ENCODE data around the gene GM2A.
"Not testable (repeated sequence)": the region's sequence is repeated elsewhere in the genome, so short reads cannot be mapped to it uniquely, and the experiment has no call there.

GM2A gene

GRCh38 chr5:151253605-151253950 lies 593 bp downstream of the GM2A start:
- no peak for DNase-seq (ENCODE audit: low read depth)

GRCh38 chr5:151254556-151254955 lies 1.6 kb downstream of the GM2A start:
- no peak for DNase-seq (ENCODE audit: low read depth)

GRCh38 chr5:151254990-151255389 lies 2.0 kb downstream of the GM2A start:
- not testable (repeated sequence) for DNase-seq (ENCODE audit: low read depth)

- DNase-seq (ENCODE audit: low read depth) = no peak
Observed at GRCh38 chr5:151255621-151256286, 2.8 kb downstream of the GM2A start.

- no peak for DNase-seq (ENCODE audit: low read depth)
Observed at GRCh38 chr5:151257731-151258181, 4.8 kb downstream of the GM2A start.

GRCh38 chr5:151258201-151258611 lies 5.2 kb downstream of the GM2A start:
- DNase-seq (ENCODE audit: low read depth) = no peak

- no peak for DNase-seq (ENCODE audit: low read depth)
Observed at GRCh38 chr5:151258816-151259215, 5.8 kb downstream of the GM2A start.

GRCh38 chr5:151259931-151260330 lies 6.9 kb downstream of the GM2A start:
- DNase-seq (ENCODE audit: low read depth) = no peak

- no peak for DNase-seq (ENCODE audit: low read depth)
Observed at GRCh38 chr5:151262532-151262931, 9.5 kb downstream of the GM2A start.

GRCh38 chr5:151264113-151264512 lies 11.1 kb downstream of the GM2A start:
- no peak for DNase-seq (ENCODE audit: low read depth)

- no peak for DNase-seq (ENCODE audit: low read depth)
Observed at GRCh38 chr5:151267491-151268260, 14.7 kb downstream of the GM2A start.

- DNase-seq (ENCODE audit: low read depth) = no peak
Observed at GRCh38 chr5:151270599-151270998, 17.6 kb downstream of the GM2A start.

GRCh38 chr5:151271336-151271735 lies 18.4 kb downstream of the GM2A start:
- no peak for DNase-seq (ENCODE audit: low read depth)

GRCh38 chr5:151274666-151275065 lies 21.7 kb downstream of the GM2A start:
- no peak for DNase-seq (ENCODE audit: low read depth)

- DNase-seq (ENCODE audit: low read depth) = no peak
Observed at GRCh38 chr5:151275803-151276202, 22.8 kb downstream of the GM2A start.

- DNase-seq (ENCODE audit: low read depth) = no peak
Observed at GRCh38 chr5:151278845-151279244, 25.9 kb downstream of the GM2A start.

GRCh38 chr5:151280443-151280842 lies 27.5 kb downstream of the GM2A start:
- DNase-seq (ENCODE audit: low read depth) = no peak

GRCh38 chr5:151281001-151281639 lies 28.1 kb downstream of the GM2A start:
- DNase-seq (ENCODE audit: low read depth) = no peak

- DNase-seq (ENCODE audit: low read depth) = no peak
Observed at GRCh38 chr5:151283120-151283825, 30.3 kb downstream of the GM2A start.

- DNase-seq (ENCODE audit: low read depth) = no peak
Observed at GRCh38 chr5:151284392-151284967, 31.5 kb downstream of the GM2A start.

GRCh38 chr5:151285683-151286082 lies 32.7 kb downstream of the GM2A start:
- no peak for DNase-seq (ENCODE audit: low read depth)

- no peak for DNase-seq (ENCODE audit: low read depth)
Observed at GRCh38 chr5:151286246-151286645, 33.3 kb downstream of the GM2A start.

Data from activated T-cell treated with anti-CD3 and anti-CD28 coated beads for 1 hour (primary cell).